ENCODE results near the gene ALS2CL. TPM values are rescaled to one million over a fixed set of nuclear protein-coding genes. Genes with fewer than 3 reads are reported as not detected.

ALS2CL gene
- total RNA-seq, 1 experiment from 2014 or later, result 4.9 TPM

DNA sequence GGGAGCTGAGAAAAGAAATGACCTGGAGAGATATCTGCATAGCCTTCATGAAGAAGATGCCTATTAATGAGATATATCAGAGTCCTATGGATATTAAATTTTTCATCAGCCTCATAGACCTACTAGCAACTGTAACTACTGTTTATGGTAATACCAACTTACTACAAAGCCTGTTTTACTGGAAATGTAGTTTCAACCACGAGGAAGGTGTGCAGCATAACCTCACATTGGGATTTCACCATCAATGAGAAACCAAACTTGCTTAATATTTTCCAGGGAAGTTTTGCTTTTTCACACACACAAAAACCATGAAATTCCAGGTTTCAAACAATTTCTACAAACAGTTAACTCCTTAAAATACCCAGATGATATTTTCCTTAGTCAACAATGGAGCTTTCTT is 49.8 kb downstream of the ALS2CL start:
- peaks cover 0 to 8% (median 4%) of the 10 kb centered on the region in 3 experiments; a peak in 3 of 7 replicates for H3K36me3 Mint-ChIP-seq (ENCODE audit: insufficient read depth in 1 of 3, low read depth in 3 of 3)
- no peak overlapping the region for H3K14ac ChIP-seq (ENCODE audit: insufficient read depth, low read length)
- no peak overlapping the region for H2BK5ac ChIP-seq (ENCODE audit: insufficient read length, low read length)
- no peak overlapping the region for H2BK12ac ChIP-seq (ENCODE audit: insufficient read length, low read depth, low read length)
- no peak overlapping the region for H3K27ac Mint-ChIP-seq
- no peaks in the 10 kb centered on the region for H3K79me2 ChIP-seq (ENCODE audit: insufficient read depth, low read length)
- H4K8ac ChIP-seq (replicated peaks; ENCODE audit: insufficient read length, low read depth, low read length), result no peak overlapping the region
- H4K5ac ChIP-seq (ENCODE audit: insufficient read length, low read depth, low read length), result no peak overlapping the region
- H4K20me1 ChIP-seq (ENCODE audit: control insufficient read depth, insufficient read depth, insufficient read length), result no peaks in the 10 kb centered on the region
- H3K56ac ChIP-seq (ENCODE audit: insufficient read length, low read depth, low read length), result no peak overlapping the region
- no peak overlapping the region for H3T11ph ChIP-seq (ENCODE audit: low read length)
- H2AFZ ChIP-seq (ENCODE audit: low read length), result no peak overlapping the region
- no peaks in the 10 kb centered on the region for H3K23me2 ChIP-seq (ENCODE audit: insufficient read length, low read depth, low read length, poor library complexity, severe bottlenecking)
- H3K27ac ChIP-seq (ENCODE audit: insufficient read length, low read depth, low read length), result no peak overlapping the region
- no peak overlapping the region for H2AK5ac ChIP-seq (ENCODE audit: insufficient read length, low read length)
- H3K9me3 ChIP-seq (ENCODE audit: control insufficient read depth, low read depth, low read length), result no peaks in the 10 kb centered on the region
- H3K9ac ChIP-seq (ENCODE audit: extremely low read depth, insufficient read length, low read length), result no peak overlapping the region
- DNase-seq, result no peak
- no peak overlapping the region for H2BK20ac ChIP-seq (ENCODE audit: low read depth, low read length, poor library complexity, severe bottlenecking)
- H3K4me1 ChIP-seq (ENCODE audit: insufficient read depth, low read length), result no peaks in the 10 kb centered on the region; the same call in 1 of the 2 replicates
- no peak overlapping the region for H4K91ac ChIP-seq (ENCODE audit: insufficient read length, low read depth, low read length)
- peaks cover 2% of the 10 kb centered on the region for H3K27me3 Mint-ChIP-seq (ENCODE audit: low read depth)
- H3K4ac ChIP-seq (ENCODE audit: low read depth, low read length), result no peak overlapping the region
- H2BK15ac ChIP-seq (ENCODE audit: low read depth, low read length), result no peak overlapping the region
- peaks cover 2 to 9% of the 10 kb centered on the region in 2 experiments; a peak in 2 of 4 replicates for H3K4me1 Mint-ChIP-seq
- TF ChIP-seq, protein P1, sequence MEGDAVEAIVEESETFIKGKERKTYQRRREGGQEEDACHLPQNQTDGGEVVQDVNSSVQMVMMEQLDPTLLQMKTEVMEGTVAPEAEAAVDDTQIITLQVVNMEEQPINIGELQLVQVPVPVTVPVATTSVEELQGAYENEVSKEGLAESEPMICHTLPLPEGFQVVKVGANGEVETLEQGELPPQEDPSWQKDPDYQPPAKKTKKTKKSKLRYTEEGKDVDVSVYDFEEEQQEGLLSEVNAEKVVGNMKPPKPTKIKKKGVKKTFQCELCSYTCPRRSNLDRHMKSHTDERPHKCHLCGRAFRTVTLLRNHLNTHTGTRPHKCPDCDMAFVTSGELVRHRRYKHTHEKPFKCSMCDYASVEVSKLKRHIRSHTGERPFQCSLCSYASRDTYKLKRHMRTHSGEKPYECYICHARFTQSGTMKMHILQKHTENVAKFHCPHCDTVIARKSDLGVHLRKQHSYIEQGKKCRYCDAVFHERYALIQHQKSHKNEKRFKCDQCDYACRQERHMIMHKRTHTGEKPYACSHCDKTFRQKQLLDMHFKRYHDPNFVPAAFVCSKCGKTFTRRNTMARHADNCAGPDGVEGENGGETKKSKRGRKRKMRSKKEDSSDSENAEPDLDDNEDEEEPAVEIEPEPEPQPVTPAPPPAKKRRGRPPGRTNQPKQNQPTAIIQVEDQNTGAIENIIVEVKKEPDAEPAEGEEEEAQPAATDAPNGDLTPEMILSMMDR (conservative IDR thresholded peaks at IDR 0.05), result no peak
- H3K9me3 Mint-ChIP-seq, result peaks cover 8 to 14% of the 10 kb centered on the region in 2 experiments
- no CpG with 5 or more reads among the region's 1 CpG for WGBS (ENCODE audit: extremely low coverage, insufficient read length, low lambda C conversion rate)
- no peaks in the 10 kb centered on the region for H3K27me3 ChIP-seq (ENCODE audit: insufficient read depth, low read length)
- H3K4me3 Mint-ChIP-seq, result no peak overlapping the region
- H3K18ac ChIP-seq (ENCODE audit: insufficient read length, low read depth, low read length), result no peak overlapping the region
- no peak overlapping the region for H3K23ac ChIP-seq (ENCODE audit: insufficient read length, low read depth, low read length)
- no peak overlapping the region for H2BK120ac ChIP-seq (ENCODE audit: low read depth, low read length, poor library complexity, severe bottlenecking)
- H3K4me2 ChIP-seq (ENCODE audit: insufficient read depth, insufficient read length, low read length), result no peak overlapping the region
- H3K79me1 ChIP-seq (ENCODE audit: insufficient read depth, low read depth, low read length, poor library complexity, severe bottlenecking), result no peaks in the 10 kb centered on the region
